IMR-90 (cell line): Measurements from ENCODE around the gene CDH23.

Experiments
- CTCF ChIP-seq: conservative IDR thresholded peaks from 2 replicates; pipeline ENCODE4 v1.5.1; 2012; ENCODE audit warnings: mild to moderate bottlenecking, low read depth, low read length, improper control_type of control experiment
- POLR2A ChIP-seq: IDR thresholded peaks from 2 replicates; pipeline ENCODE4 v1.6.1; 2012; ENCODE audit warnings: mild to moderate bottlenecking, low read depth, low read length
- SMC3 ChIP-seq: fragments of 150-350 bp; IDR thresholded peaks from 2 replicates; pipeline ENCODE4 v1.6.1; 2016; ENCODE audit warnings: low read depth, mild to moderate bottlenecking, antibody characterized with exemption, low read length, moderate library complexity

DNA sequence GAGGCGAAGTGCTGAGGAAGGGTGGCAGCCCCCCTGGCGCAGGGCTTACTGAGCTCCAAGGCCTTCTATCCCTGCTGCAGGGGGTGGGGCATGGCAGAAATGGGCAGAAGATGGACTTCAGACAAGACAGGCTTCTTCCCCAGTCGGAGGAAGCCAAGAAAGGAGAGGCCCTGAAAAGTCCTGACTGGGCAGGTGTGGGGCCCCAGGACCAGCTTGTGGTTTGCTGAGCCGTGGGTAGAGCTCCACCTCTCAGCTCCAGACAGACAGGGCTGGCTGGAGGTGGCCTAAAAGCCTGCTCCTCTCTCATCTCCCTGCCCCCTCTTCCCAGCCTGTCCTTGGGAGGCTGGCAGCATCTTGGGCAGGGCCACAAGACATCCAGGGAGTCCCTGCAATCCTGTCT is 255.2 kb downstream of the CDH23 start:
- no peak for TF ChIP-seq CTCF
- no peak for TF ChIP-seq POLR2A
- TF ChIP-seq SMC3, result no peak
